Fibroblast of villous mesenchyme (primary cell): Measurements from ENCODE around the gene CACNA1H. TPM values are rescaled to one million over a fixed set of nuclear protein-coding genes. Genes with fewer than 3 reads are reported as not detected.

ENCODE experiments used
- DNase-seq: peaks from one replicate; pipeline ENCODE4 v3.0.0-alpha.2; 2010; ENCODE audit warnings: low read depth
- H3K4me3 ChIP-seq: 2 replicates; pipeline ENCODE4 v1.5.1; 2011; ENCODE audit warnings: low read depth, mild to moderate bottlenecking, low read length
- total RNA-seq: library from RNA; depleted of rRNA; stranded (reverse); fragments of >200 nt; gene quantifications from 2 replicates; pipeline ENCODE4 v1.2.3, GENCODE V29; 2012
- TF ChIP-seq, protein P1 (sequence below): IDR thresholded peaks from 2 replicates; pipeline ENCODE4 v1.5.1; 2012; ENCODE audit warnings: low read depth, mild to moderate bottlenecking, low read length; ENCODE audit not compliant: insufficient read depth

The CACNA1H gene
- total RNA-seq, 1 donor: 11.7 TPM

DNA sequence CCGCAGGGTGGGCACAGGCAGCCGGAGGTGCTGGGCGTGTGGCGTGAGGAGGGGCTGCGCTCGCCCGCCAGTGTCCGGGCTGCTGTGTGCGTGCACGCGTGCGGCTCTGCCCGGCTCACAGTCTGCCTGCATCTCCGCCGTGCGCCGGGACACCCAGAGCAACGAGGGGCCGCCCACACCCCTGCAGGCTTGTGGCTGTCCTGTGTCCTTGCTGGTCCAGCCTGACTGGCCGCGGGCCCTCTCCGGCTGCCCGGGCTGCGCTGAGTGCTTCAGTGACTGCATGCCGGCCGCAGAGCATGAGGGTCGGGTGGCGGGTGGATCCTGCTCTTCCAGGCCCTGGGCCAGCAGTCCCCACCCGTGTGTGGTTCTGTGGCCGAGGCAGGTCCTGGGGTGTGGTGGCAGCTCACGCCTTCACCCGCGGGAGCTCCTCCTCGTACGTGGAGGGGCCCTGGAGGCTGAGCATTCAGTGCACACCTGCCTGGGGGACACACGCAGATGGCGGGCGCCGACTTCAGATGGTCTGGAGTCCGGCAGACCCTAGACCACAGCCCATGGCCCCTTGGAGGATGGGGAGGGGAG is 59.8 kb downstream of the CACNA1H start:
- no peak overlapping the region for H3K4me3 ChIP-seq
- no peak for DNase-seq
- TF ChIP-seq, protein P1, sequence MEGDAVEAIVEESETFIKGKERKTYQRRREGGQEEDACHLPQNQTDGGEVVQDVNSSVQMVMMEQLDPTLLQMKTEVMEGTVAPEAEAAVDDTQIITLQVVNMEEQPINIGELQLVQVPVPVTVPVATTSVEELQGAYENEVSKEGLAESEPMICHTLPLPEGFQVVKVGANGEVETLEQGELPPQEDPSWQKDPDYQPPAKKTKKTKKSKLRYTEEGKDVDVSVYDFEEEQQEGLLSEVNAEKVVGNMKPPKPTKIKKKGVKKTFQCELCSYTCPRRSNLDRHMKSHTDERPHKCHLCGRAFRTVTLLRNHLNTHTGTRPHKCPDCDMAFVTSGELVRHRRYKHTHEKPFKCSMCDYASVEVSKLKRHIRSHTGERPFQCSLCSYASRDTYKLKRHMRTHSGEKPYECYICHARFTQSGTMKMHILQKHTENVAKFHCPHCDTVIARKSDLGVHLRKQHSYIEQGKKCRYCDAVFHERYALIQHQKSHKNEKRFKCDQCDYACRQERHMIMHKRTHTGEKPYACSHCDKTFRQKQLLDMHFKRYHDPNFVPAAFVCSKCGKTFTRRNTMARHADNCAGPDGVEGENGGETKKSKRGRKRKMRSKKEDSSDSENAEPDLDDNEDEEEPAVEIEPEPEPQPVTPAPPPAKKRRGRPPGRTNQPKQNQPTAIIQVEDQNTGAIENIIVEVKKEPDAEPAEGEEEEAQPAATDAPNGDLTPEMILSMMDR: no peak

- DNase-seq: no peak
- TF ChIP-seq, protein P1: no peak
- no peak overlapping the region for H3K4me3 ChIP-seq
Observed at GRCh38 chr16:1213231-1213630, 60.3 kb downstream of the CACNA1H start.

DNA sequence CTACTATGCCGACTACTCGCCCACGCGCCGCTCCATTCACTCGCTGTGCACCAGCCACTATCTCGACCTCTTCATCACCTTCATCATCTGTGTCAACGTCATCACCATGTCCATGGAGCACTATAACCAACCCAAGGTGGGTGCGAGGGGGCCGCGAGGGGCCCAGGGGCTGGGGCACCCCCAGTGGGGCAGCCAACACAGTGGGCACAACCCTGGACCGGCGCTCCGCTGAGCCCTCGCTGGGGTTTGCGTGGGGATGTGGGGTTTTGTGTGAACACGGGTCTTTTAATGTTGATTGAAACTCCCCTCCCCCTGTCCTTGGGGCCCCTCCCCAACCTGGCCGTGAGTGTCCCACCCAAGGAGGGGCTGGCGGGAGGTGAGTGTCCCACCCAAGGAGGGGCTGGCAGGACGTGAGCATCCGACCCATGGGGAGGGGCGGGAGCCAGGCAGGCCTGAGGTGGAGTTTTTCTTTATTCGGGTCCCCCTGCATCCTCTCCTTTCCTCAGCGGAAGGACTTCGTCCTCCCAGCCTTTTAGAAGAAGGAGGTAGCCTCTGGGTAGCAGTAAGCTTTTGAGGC is 61.0 kb downstream of the CACNA1H start:
- no peak for DNase-seq
- TF ChIP-seq, protein P1: no peak
- no peak overlapping the region for H3K4me3 ChIP-seq

DNA sequence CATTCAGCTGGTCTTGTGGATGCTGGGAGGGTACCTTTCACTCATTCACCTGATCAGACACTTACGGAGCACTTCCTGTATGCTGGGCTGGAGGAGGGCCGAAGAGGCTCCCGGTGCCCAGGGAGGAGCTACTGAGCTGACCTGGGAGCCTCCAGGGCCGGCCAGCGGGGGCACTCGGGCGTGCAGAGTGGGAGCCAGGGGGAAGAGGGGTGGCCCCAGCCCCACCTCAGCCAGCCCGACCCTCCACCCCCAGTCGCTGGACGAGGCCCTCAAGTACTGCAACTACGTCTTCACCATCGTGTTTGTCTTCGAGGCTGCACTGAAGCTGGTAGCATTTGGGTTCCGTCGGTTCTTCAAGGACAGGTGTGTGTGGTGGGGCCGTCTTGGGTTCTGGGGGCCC is 61.8 kb downstream of the CACNA1H start:
- DNase-seq: no peak
- no peak overlapping the region for H3K4me3 ChIP-seq
- TF ChIP-seq, protein P1: no peak

- DNase-seq: no peak
- TF ChIP-seq, protein P1: no peak
- no peak overlapping the region for H3K4me3 ChIP-seq
Observed at GRCh38 chr16:1215574-1216295, 62.8 kb downstream of the CACNA1H start.

DNA sequence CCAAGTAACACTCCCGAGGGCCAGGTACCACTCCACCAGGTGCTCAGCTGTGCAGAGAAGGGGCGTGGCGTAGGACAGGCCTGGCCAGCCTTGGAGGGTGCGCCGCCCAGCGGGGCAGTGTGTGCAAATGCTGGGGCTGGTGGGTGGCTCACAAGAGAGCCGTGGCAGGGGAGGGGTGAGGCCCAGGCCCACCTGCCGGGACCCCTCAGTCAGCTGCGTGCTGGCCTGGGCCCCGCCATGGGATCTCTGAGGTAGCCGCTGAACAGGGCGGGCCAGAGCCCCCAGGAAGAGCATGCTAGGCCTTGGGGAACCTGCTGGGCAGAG is 63.4 kb downstream of the CACNA1H start:
- DNase-seq: no peak
- TF ChIP-seq, protein P1: no peak
- no peak overlapping the region for H3K4me3 ChIP-seq
